Natural killer cell (primary cell): ENCODE results near the gene MTARC1. TPM values are rescaled to one million over a fixed set of nuclear protein-coding genes. Genes with fewer than 3 reads are reported as not detected.

Experiments used
- ATAC-seq, 3 donors: fragments of 150-1000 bp in 2 of 3; fragments of 200-7000 bp in 1 of 3; cut with Tn5 transposase; 1 replicate in 1 of 3; 2 replicates in 2 of 3; pipeline ENCODE4 v1.10.0; 2021; ENCODE audit warnings: mild to moderate bottlenecking in 2 of 3, moderate library complexity in 2 of 3
- DNase-seq, 2 donors: peaks; one replicate each; pipeline versions ENCODE4 v3.0.0 to v3.0.0-alpha.2; 2013 to 2021; ENCODE audit warnings: mixed read lengths in 1 of 2
- H3K27ac ChIP-seq: one replicate; pipeline ENCODE4 v1.5.1; 2013; ENCODE audit warnings: mild to moderate bottlenecking, low read length
- H3K27me3 ChIP-seq: one replicate; pipeline ENCODE4 v1.6.1; 2013; ENCODE audit warnings: low read length; ENCODE audit not compliant: control insufficient read depth, insufficient read depth
- H3K36me3 ChIP-seq: one replicate; pipeline ENCODE4 v1.6.1; 2013; ENCODE audit warnings: low read length; ENCODE audit not compliant: control insufficient read depth, insufficient read depth
- H3K4me1 ChIP-seq: one replicate; pipeline ENCODE4 v1.6.1; 2013; ENCODE audit warnings: low read length; ENCODE audit not compliant: control insufficient read depth, insufficient read depth
- H3K4me3 ChIP-seq: one replicate; pipeline ENCODE4 v1.5.1; 2013; ENCODE audit warnings: low read length
- H3K9me3 ChIP-seq: one replicate; pipeline ENCODE4 v1.6.1; 2013; ENCODE audit warnings: low read length; ENCODE audit not compliant: control insufficient read depth, insufficient read depth
- H3K27ac Mint-ChIP-seq, 2 donors: one replicate each; pipeline ENCODE4 v1.8.0; 2022; ENCODE audit warnings: mild to moderate bottlenecking in 2 of 2, mixed read lengths in 2 of 2, moderate library complexity in 1 of 2
- H3K27me3 Mint-ChIP-seq, 2 donors: one replicate each; pipeline ENCODE4 v1.8.0; 2022; ENCODE audit warnings: low read depth in 2 of 2, mixed read lengths in 2 of 2
- H3K36me3 Mint-ChIP-seq: one replicate; pipeline ENCODE4 v1.8.0; 2022; ENCODE audit warnings: mixed read lengths
- H3K4me1 Mint-ChIP-seq, 2 donors: one replicate each; pipeline ENCODE4 v1.8.0; 2022; ENCODE audit warnings: mixed read lengths in 2 of 2
- H3K4me3 Mint-ChIP-seq: one replicate; pipeline ENCODE4 v1.8.0; 2022; ENCODE audit warnings: mild to moderate bottlenecking, moderate library complexity, mixed read lengths
- H3K9me3 Mint-ChIP-seq, 2 donors: one replicate each; pipeline ENCODE4 v1.8.0; 2022; ENCODE audit warnings: mixed read lengths in 2 of 2
- WGBS: methylation state at CpG from one replicate; pipeline ENCODE4 v1.1.7; 2013; ENCODE audit warnings: missing lambda C conversion rate; ENCODE audit not compliant: insufficient coverage; 5-methylcytosine and 5-hydroxymethylcytosine counted together
- intact Hi-C: fragments of 100-400 bp; cut with micrococcal nuclease; formaldehyde crosslinking; loops from one replicate; pipeline ENCODE4 v1.14.2; 2022
- total RNA-seq, 4 donors: library from RNA; stranded (reverse); fragments of 120-200 nt in 1 of 4; gene quantifications; one replicate each; pipeline versions ENCODE4 v1.2.3 to v1.2.4, GENCODE V29; 2013 to 2022
- TF ChIP-seq, protein P1 (sequence below): fragments of 200-600 bp; IDR thresholded peaks from one replicate; pipeline ENCODE4 v1.8.0; 2022; ENCODE audit warnings: antibody characterized with exemption

The MTARC1 gene
- total RNA-seq, 3 donors from 2014 or later (not counting 1 experiment from before 2014, with no cell fraction given) = 0.52 to 2.5 TPM; not detected in 1

DNA sequence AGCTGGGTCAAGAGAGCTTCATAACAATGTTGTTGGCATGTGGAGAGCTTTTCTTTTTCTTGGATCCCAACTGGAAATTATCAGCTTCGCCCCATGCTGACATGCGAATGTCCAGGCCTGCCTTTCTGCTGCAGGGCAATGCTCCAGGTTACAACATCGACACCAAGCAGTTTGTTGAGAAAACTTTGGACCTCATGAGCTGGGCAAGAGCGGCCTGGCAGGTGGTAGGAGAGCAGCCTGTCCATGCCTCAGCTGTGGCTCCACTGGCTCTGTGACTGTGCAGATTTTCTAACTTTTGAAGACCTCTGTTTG is 41.4 kb downstream of the MTARC1 start:
- intact Hi-C loops = no loop called here
- TF ChIP-seq, protein P1, sequence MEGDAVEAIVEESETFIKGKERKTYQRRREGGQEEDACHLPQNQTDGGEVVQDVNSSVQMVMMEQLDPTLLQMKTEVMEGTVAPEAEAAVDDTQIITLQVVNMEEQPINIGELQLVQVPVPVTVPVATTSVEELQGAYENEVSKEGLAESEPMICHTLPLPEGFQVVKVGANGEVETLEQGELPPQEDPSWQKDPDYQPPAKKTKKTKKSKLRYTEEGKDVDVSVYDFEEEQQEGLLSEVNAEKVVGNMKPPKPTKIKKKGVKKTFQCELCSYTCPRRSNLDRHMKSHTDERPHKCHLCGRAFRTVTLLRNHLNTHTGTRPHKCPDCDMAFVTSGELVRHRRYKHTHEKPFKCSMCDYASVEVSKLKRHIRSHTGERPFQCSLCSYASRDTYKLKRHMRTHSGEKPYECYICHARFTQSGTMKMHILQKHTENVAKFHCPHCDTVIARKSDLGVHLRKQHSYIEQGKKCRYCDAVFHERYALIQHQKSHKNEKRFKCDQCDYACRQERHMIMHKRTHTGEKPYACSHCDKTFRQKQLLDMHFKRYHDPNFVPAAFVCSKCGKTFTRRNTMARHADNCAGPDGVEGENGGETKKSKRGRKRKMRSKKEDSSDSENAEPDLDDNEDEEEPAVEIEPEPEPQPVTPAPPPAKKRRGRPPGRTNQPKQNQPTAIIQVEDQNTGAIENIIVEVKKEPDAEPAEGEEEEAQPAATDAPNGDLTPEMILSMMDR = no peak
- 94% methylated on average over 4 of the region's 4 CpGs for WGBS

DNA sequence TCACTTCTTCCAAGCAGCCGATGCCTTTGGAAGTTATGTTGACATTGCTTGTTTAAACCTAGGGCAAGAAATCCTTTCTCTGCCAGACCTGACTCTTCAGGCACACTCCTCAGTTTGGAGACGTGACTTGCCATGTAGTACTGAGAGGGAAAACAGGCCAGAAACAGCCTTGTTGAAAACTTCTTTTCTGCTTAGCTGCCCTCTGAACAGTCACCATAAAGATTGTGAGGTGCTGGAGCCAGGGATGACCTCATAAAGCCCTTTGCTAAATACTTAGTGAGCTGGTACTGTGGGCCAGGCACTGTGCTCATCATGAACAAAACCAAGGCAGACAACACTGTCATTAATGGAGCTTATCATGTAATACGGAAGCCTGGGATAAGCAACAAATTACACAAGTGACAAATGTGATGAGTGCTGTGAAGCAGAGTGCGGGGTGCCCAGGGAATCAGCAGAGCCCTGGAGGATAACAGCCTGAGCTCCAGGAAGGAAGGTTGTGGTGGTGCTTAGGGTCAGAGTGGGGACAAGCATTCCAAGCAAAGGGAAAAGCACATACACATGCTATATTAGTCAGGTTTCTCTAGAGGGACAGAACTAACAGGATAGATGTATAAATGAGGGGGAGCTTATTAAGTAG is 42.4 kb downstream of the MTARC1 start:
- DNase-seq = no peak

More for the DNA sequence above, 41.4 kb downstream of the MTARC1 start:
- Histone ChIP-seq H3K4me3 (no peak overlapping the region), H3K9me3 (no peaks in the 10 kb centered on the region), H3K27me3 (no peaks in the 10 kb centered on the region), H3K27ac (no peak overlapping the region), H3K4me1 (no peaks in the 10 kb centered on the region), H3K36me3 (no peaks in the 10 kb centered on the region)
- Mint-ChIP-seq H3K36me3 (no peaks in the 10 kb centered on the region), H3K27ac (no peak overlapping the region), H3K4me1 (no peaks in the 10 kb centered on the region), H3K4me3 (no peak overlapping the region), H3K27me3 (peaks cover 8 to 21% of the 10 kb centered on the region in 2 donors), H3K9me3 (no peaks in the 10 kb centered on the region)
- ATAC-seq = no peak
- DNase-seq = no peak

DNA sequence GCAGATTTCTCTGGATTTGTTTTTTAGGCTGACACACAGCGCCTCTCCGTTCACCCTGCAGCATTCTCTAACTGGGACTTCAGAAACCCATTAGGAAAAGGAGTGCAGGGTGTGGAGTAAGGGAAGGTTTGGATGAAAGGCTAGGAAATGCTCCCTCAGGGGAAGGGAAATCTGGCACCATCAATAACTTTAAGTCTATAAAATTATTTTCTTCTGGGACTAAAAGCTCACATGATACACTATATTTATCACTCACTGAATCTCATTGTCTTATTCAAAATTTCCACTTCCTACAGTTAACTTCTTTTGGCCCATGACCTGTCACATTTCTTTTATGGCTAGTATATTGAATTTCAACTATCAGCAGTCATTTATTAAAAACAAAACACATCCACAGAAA is 46.7 kb downstream of the MTARC1 start:
- Histone ChIP-seq H3K27me3 (no peaks in the 10 kb centered on the region), H3K27ac (no peak overlapping the region), H3K4me1 (no peaks in the 10 kb centered on the region), H3K4me3 (no peak overlapping the region), H3K36me3 (no peaks in the 10 kb centered on the region), H3K9me3 (no peaks in the 10 kb centered on the region)
- Mint-ChIP-seq H3K4me3 (no peak overlapping the region), H3K4me1 (no peaks in the 10 kb centered on the region), H3K9me3 (no peaks in the 10 kb centered on the region), H3K27me3 (peaks cover 0 to 3% of the 10 kb centered on the region in 2 donors), H3K27ac (no peak overlapping the region), H3K36me3 (no peaks in the 10 kb centered on the region)
- ATAC-seq = no peak
- 90% methylated on average over 2 of the region's 2 CpGs for WGBS
- TF ChIP-seq, protein P1 = no peak
- no peak for DNase-seq
- intact Hi-C loops = no loop called here

More for the DNA sequence above, 42.4 kb downstream of the MTARC1 start:
- Histone ChIP-seq H3K4me3 (no peak overlapping the region), H3K36me3 (no peaks in the 10 kb centered on the region), H3K27me3 (no peaks in the 10 kb centered on the region), H3K4me1 (no peaks in the 10 kb centered on the region), H3K9me3 (no peaks in the 10 kb centered on the region), H3K27ac (no peak overlapping the region)
- 97% methylated on average over 4 of the region's 4 CpGs for WGBS
- Mint-ChIP-seq H3K27me3 (peaks cover 3 to 14% of the 10 kb centered on the region in 2 donors), H3K36me3 (no peaks in the 10 kb centered on the region), H3K4me1 (no peaks in the 10 kb centered on the region), H3K9me3 (no peaks in the 10 kb centered on the region), H3K27ac (no peak overlapping the region), H3K4me3 (no peak overlapping the region)
- TF ChIP-seq, protein P1 = no peak
- ATAC-seq = no peak
- intact Hi-C loops = no loop called here
